SIG-M5 treated with dmso at 0.1 percent for 504 hours (cell line): ENCODE data around the gene MPV17.
A peak's percentile ranks its signal among the peaks of the same experiment; 100 is the strongest.
"Not testable (repeated sequence)": the region's sequence is repeated elsewhere in the genome, so short reads cannot be mapped to it uniquely, and the experiment has no call there.

ENCODE experiments used
- DNase-seq: peaks from one replicate; lab custom pipeline; 2025; ENCODE audit not compliant: unreplicated experiment; lab: John Stamatoyannopoulos, UW

MPV17 gene

GRCh38 chr2:27270131-27270530, 52.8 kb downstream of the MPV17 start:
- DNase-seq, result no peak

GRCh38 chr2:27268296-27268695, 54.6 kb downstream of the MPV17 start:
- DNase-seq, result not testable (repeated sequence)

DNA sequence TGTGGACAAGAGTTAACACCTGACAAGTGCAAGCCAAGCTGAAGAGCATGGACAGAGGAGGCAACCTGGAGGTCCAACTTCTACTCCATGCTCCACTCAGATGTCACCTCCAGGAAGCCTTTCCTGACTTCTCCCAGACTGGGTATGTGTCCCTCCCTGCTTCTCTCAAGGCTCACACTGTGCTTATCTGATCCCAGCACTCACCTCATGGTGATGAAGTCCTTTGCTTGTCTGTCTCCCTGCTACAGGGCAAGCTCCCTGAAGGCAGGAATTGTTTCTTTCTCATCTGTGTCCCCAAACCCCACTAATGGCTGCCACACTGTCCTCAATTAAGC, 57.4 kb downstream of the MPV17 start:
- no peak for DNase-seq

- peak; percentile 54 for DNase-seq
These were observed 58.0 kb downstream of the MPV17 start for GRCh38 chr2:27264753-27265535.

GRCh38 chr2:27264253-27264752, 58.6 kb downstream of the MPV17 start:
- DNase-seq, result no peak

DNA sequence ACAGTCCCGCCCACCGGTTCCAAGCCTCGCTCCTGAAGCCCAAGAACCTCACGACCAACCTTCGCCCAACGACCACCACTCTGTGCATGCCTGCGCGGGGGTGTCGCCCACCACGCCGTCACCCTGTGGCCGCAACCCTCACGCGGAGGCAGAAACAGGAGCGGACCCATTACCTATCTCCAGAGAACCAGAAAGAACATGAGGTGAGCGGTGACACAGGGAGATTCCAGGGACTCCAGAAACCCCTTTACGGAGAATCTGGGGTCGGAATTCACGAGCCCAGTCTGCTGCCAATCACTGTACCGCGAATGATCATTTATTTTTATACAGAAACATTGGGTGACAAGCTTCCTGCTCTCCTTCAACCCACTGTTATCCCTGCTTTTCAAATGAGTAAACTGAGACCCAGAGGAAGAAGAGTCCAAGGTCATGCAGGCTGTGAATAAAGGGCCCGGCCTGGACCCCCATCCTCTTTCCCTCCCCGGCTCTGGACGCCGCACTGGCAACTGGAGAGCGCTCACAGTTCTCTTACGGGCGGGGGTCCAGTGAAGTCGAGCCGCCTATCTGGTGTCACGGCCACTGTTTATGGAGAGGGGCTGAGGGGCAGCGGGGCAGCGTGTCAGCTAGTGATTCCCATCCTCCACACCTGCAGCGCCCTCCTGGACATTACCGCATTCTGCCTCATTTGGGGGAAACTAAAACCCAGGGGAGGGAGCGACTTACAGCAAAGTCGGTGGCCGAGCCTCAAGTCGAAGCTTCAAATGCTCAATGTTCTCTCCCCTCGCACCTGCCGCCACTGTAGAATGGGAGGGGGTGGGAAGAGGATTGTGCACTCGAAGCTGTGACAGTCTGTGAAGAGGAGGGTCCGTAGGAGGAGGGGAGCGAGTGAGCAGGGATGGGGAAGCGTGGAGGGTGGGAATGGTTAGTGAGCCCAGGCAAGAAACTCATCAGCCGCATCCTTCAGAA, 59.3 kb downstream of the MPV17 start:
- DNase-seq, result no peak

- DNase-seq, result peak; percentile 27
These were observed 60.3 kb downstream of the MPV17 start, which contains the start of gene SLC30A3 for GRCh38 chr2:27262379-27263286. SLC30A3 (minus strand) TSS chr2:27263047; CDS start chr2:27262906, 141 bp downstream.

DNA sequence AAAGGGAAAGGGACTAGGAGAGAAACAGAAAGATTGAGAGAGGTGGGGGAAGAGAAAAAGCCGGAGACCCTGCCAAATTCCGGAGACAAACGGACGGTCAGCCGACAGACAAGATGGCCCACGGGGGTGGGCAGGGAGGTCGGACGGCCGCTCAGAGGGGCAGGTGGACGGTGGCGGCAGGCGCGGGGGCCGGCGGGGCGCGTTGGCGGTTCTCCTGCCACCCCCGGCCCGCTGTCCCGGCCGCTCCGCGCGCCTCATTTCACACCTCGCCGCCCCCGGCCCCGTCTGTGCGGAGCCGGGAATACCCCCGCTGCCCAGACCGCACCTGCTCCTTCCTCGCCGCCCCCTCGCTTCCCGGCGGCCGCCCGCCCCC, 61.0 kb downstream of the MPV17 start:
- DNase-seq, result no peak

- DNase-seq, result no peak
These were observed 61.5 kb downstream of the MPV17 start for GRCh38 chr2:27261241-27261925.
